Measurements from ENCODE around the gene NIM1K.

NIM1K gene

DNA sequence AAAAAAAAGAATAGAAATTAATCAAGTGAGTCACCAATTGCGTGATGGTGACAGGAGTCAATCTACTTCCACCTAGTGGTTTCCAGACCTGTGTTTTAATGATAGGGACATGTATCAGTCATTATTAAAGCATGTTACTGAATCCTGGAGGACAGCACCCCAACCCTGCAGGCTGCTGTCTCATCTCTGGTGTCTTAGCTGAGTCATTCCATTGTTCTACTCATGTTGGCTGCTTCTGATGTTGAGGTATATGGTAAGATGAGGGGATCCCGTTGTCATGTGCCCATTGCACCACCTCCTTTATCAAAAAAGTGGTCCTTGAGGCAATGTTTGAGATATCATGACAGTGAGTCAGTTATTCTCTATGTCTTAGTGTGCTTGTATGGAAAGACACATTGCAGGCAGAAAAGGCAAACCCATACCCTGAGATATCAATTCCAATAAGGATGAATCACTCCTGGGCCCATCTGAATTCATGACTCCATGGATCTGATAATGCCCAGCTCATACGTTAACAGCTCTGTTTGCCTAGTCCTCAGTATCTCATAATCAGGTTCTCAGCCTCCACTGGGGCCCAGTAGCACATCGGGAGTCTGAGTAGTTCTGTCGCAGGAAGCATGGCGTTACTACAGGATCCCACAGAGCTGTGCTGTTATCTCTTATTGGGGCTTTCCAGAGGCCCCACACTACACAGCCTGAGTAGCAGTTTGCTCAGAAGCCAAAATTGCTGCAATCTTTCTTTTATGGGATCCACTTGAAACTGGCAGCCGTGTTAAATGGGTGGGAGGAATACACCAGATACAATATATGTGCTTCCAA, 90.0 kb downstream of the NIM1K start:
- TF ChIP-seq JUND (IDR thresholded peaks at IDR 0.05; ENCODE audit: low read depth), result no peak
- no peak for DNase-seq (ENCODE audit: low read depth in 1 of 2, low spot score in 1 of 2)
- in situ Hi-C loops (cut with HindIII; ENCODE audit: low pct_unique_long_range_greater_than_20kb, low sequenced_read_pairs), result no loop called here

- no peak for TF ChIP-seq JUND (IDR thresholded peaks at IDR 0.05; ENCODE audit: low read depth)
- DNase-seq (ENCODE audit: low read depth in 1 of 2, low spot score in 1 of 2), result no peak
- in situ Hi-C loops (cut with HindIII; ENCODE audit: low pct_unique_long_range_greater_than_20kb, low sequenced_read_pairs), result no loop called here
These were observed 94.6 kb downstream of the NIM1K start for GRCh38 chr5:43286623-43287022.

- no peak for DNase-seq (ENCODE audit: low read depth in 1 of 2, low spot score in 1 of 2)
- in situ Hi-C loops (cut with HindIII; ENCODE audit: low pct_unique_long_range_greater_than_20kb, low sequenced_read_pairs), result no loop called here
- no peak for TF ChIP-seq JUND (IDR thresholded peaks at IDR 0.05; ENCODE audit: low read depth)
These were observed 95.5 kb downstream of the NIM1K start for GRCh38 chr5:43287493-43287892.

DNA sequence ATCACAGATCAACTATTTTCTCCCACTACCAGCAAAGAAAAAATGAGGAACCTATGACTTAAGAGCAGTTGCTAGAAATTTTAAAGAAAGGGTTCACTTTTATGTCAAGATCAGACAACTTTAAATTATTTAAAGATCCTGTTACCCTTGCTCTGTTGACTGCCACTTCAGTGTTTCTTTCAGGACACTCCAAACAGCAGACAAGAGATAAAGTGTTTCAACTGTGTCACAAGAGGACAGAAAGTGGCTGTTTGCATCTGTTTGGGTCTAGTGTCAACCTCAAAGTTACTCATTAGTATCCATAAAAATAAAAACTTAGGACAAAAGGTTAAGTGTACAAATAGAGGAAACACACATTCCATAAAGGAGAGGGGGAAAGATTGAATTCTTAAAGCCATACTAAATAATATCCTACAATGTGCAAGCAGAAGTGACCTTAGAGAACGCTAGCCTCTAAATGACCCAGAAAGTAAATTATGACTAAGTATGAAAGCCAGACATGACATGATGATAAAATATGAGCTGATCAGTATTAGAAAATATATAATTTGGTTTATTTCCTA, 96.3 kb downstream of the NIM1K start:
- in situ Hi-C loops (cut with HindIII; ENCODE audit: low pct_unique_long_range_greater_than_20kb, low sequenced_read_pairs), result no loop called here
- no peak for TF ChIP-seq JUND (IDR thresholded peaks at IDR 0.05; ENCODE audit: low read depth)
- DNase-seq (ENCODE audit: low read depth in 1 of 2, low spot score in 1 of 2), result no peak

GRCh38 chr5:43290726-43291125, 98.7 kb downstream of the NIM1K start:
- in situ Hi-C loops (cut with HindIII; ENCODE audit: low pct_unique_long_range_greater_than_20kb, low sequenced_read_pairs), result no loop called here
- DNase-seq (ENCODE audit: low read depth in 1 of 2, low spot score in 1 of 2), result no peak
- no peak for TF ChIP-seq JUND (IDR thresholded peaks at IDR 0.05; ENCODE audit: low read depth)

GRCh38 chr5:43294226-43294625, 102.2 kb downstream of the NIM1K start:
- DNase-seq (ENCODE audit: low read depth in 1 of 2, low spot score in 1 of 2), result no peak
- TF ChIP-seq JUND (IDR thresholded peaks at IDR 0.05; ENCODE audit: low read depth), result no peak
- in situ Hi-C loops (cut with HindIII; ENCODE audit: low pct_unique_long_range_greater_than_20kb, low sequenced_read_pairs), result no loop called here

DNA sequence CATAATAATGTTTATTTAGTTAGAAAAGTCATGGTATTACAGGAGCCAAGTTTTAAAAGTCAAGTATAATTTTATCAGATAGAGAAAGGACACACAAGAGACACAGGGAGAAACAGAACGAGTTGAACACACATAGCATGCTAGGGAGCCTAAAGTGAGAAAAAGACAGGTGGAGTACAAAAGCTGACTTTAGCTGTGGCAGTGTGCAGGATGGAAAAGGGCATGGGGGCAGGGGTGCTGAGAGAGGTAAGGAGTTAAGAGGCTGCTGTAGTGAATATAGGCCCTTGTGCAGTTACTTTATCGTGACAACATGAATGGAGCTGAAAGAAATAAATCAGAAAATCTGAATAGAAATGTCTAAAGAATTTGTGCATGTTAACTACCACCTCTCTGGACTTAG, 103.2 kb downstream of the NIM1K start:
- DNase-seq (ENCODE audit: low read depth in 1 of 2, low spot score in 1 of 2), result no peak
- in situ Hi-C loops (cut with HindIII; ENCODE audit: low pct_unique_long_range_greater_than_20kb, low sequenced_read_pairs), result no loop called here
- no peak for TF ChIP-seq JUND (IDR thresholded peaks at IDR 0.05; ENCODE audit: low read depth)

DNA sequence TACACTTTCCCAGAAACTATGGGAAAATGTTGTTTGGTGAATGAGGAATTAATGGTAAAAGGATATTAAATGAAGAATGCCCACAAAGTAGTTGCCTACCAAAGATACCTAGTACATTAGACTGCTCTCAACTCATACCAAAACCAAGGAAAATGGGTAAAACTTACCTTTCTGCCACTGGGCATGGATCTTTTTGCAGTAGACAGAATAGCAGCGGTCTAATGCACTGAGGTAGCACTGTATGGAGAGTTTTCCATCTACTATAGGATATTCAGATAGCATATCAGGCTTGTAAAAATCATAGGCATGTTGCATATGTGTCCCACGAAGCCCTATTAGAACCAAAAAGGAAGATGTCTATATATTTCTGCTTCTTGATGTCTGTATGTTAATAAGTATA, 104.8 kb downstream of the NIM1K start:
- DNase-seq (ENCODE audit: low read depth in 1 of 2, low spot score in 1 of 2), result no peak
- TF ChIP-seq JUND (IDR thresholded peaks at IDR 0.05; ENCODE audit: low read depth), result no peak
- in situ Hi-C loops (cut with HindIII; ENCODE audit: low pct_unique_long_range_greater_than_20kb, low sequenced_read_pairs), result no loop called here

GRCh38 chr5:43298443-43298842, 106.4 kb downstream of the NIM1K start:
- no peak for TF ChIP-seq JUND (IDR thresholded peaks at IDR 0.05; ENCODE audit: low read depth)
- in situ Hi-C loops (cut with HindIII; ENCODE audit: low pct_unique_long_range_greater_than_20kb, low sequenced_read_pairs), result no loop called here
- no peak for DNase-seq (ENCODE audit: low read depth in 1 of 2, low spot score in 1 of 2)

DNA sequence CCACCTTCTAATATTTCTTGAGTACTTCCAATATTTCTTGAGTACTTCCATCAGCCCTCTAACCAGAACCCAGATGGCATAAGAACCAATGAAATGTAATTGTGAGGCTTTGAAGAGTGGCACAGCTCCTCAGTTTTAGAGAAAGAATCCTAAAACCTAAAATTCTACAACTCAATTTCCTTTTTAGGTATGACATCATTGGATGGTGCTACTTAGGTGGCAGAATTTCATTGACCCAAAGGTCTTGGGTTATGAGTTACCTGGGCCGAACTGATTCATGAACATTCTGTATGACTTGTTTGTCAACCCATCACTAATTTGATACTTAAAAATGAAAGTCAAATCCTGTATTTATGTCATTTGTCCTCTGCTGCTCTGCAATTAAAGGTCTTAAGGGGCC, 108.1 kb downstream of the NIM1K start:
- no peak for DNase-seq (ENCODE audit: low read depth in 1 of 2, low spot score in 1 of 2)
- in situ Hi-C loops (cut with HindIII; ENCODE audit: low pct_unique_long_range_greater_than_20kb, low sequenced_read_pairs), result no loop called here
- no peak for TF ChIP-seq JUND (IDR thresholded peaks at IDR 0.05; ENCODE audit: low read depth)

- DNase-seq (ENCODE audit: low read depth in 1 of 2, low spot score in 1 of 2), result no peak
- in situ Hi-C loops (cut with HindIII; ENCODE audit: low pct_unique_long_range_greater_than_20kb, low sequenced_read_pairs), result no loop called here
- TF ChIP-seq JUND (IDR thresholded peaks at IDR 0.05; ENCODE audit: low read depth), result no peak
These were observed 109.6 kb downstream of the NIM1K start for GRCh38 chr5:43301653-43302091.

DNA sequence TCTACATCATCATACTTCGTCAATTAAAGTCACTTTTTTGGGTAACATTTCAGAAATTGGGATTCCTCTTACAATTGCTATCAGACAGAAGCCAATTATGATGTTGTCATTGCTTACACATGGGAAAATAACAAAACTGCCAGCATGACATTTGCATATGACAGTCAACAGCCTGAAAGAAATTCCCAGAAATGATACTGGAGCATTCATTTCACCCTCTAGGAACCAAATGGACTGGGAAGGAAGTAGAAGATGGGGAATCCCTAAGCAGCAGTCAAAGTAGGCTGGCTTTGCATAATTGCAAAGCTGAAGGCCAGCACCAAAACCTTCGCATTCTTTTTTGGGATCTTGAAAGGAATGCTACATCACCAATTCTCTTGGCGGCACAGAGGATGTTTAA, 110.5 kb downstream of the NIM1K start:
- no peak for DNase-seq (ENCODE audit: low read depth in 1 of 2, low spot score in 1 of 2)
- no peak for TF ChIP-seq JUND (IDR thresholded peaks at IDR 0.05; ENCODE audit: low read depth)
- in situ Hi-C loops (cut with HindIII; ENCODE audit: low pct_unique_long_range_greater_than_20kb, low sequenced_read_pairs), result no loop called here

GRCh38 chr5:43303242-43303641, 111.2 kb downstream of the NIM1K start:
- in situ Hi-C loops (cut with HindIII; ENCODE audit: low pct_unique_long_range_greater_than_20kb, low sequenced_read_pairs), result no loop called here
- TF ChIP-seq JUND (IDR thresholded peaks at IDR 0.05; ENCODE audit: low read depth), result no peak
- DNase-seq (ENCODE audit: low read depth in 1 of 2, low spot score in 1 of 2), result no peak

Measured in T47D (cell line).